Stimulated activated naive B cell treated with anti-CD40 and anti-IgM and Interleukin-4, amounts not matched to agents 10 μg/mL and 1 μg/mL and 100 μg/mL, for 72 hours (primary cell): Measurements from ENCODE around the gene CORO7.

ENCODE experiments used
- ATAC-seq, 2 donors: fragments of 150-1000 bp; cut with Tn5 transposase; replicated peaks; 2 replicates each; pipeline ENCODE4 v1.10.0; 2021; ENCODE audit warnings: moderate library complexity in 1 of 2
- DNase-seq: peaks from one replicate; pipeline ENCODE4 v3.0.0; 2021
- H3K27ac Mint-ChIP-seq: one replicate; pipeline ENCODE4 v1.8.0; 2022; ENCODE audit warnings: mild to moderate bottlenecking, mixed read lengths
- H3K27me3 Mint-ChIP-seq, 2 donors: one replicate each; pipeline ENCODE4 v1.8.0; 2022; ENCODE audit warnings: mixed read lengths in 2 of 2
- H3K36me3 Mint-ChIP-seq, 2 donors: one replicate each; pipeline ENCODE4 v1.8.0; 2022; ENCODE audit warnings: mixed read lengths in 2 of 2, mild to moderate bottlenecking in 1 of 2
- H3K4me1 Mint-ChIP-seq, 2 donors: one replicate each; pipeline ENCODE4 v1.8.0; 2022; ENCODE audit warnings: mixed read lengths in 2 of 2, mild to moderate bottlenecking in 1 of 2
- H3K4me3 Mint-ChIP-seq, 2 donors: one replicate each; pipeline ENCODE4 v1.8.0; 2022; ENCODE audit warnings: mild to moderate bottlenecking in 2 of 2, mixed read lengths in 2 of 2, moderate library complexity in 1 of 2
- H3K9me3 Mint-ChIP-seq, 2 donors: one replicate each; pipeline ENCODE4 v1.8.0; 2022; ENCODE audit warnings: mixed read lengths in 2 of 2, mild to moderate bottlenecking in 1 of 2

Gene CORO7

DNA sequence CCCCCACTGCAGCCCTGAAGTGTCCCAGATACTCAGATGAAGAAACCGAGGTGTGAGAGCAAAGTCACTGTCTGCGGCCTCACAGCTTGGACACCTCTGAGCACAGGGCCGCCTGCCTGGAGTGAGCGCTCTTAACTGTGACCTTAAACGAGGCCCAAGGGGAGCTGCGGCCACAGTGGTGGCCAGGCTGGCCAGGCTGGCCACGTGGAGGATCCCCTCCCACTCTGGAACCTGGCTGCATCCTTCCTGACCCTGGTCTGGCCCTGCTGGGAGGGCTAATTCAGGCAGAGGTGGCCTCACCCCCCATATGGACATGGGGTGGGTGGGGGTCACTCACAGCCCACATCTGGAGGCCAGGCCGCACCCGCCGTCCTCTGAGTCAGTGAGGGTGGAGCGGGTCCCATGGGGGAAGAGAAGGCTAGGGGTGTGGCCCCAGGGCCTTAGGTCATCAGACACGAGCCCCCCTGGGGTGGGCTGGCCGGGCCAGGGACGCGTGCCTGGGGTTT lies 38.2 kb downstream of the CORO7 start:
- Mint-ChIP-seq H3K27me3 (no peaks in the 10 kb centered on the region), H3K27ac (no peak overlapping the region), H3K9me3 (no peaks in the 10 kb centered on the region), H3K36me3 (peaks cover 26 to 31% of the 10 kb centered on the region in 2 donors), H3K4me1 (peaks cover 3 to 11% of the 10 kb centered on the region in 2 donors), H3K4me3 (no peak overlapping the region)
- ATAC-seq (no peak), DNase-seq (no peak)

DNA sequence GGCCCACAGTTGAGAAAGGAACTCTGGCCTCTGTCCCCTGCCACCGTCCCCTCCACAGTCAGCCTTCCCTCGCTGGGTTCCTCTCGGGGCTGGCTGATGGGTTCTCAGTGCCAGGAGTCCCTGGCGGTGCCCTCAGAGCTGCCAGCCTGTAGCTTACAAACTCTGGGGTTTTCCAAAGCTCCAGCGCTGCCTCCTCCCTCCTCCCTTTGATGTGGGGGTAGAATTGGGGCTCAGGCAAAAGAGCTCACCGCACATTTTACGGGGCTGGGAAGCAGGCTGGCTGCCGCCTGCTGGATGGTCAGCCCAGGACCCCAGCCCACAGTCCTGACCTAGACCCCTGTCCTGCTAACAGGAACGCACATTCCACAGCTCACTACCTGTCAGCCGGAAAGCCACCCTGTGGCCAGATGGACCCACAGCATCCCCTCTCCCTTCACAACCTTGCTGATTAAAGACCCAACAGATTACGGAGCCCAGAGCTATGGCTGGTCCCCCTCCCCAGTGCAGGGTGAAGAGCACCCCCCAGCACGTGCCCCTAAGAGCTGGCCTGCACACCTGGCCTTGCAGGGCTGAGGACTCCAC lies 38.7 kb downstream of the CORO7 start:
- Mint-ChIP-seq H3K4me1 (peaks cover 3 to 16% of the 10 kb centered on the region in 2 donors), H3K4me3 (no peak overlapping the region), H3K9me3 (no peaks in the 10 kb centered on the region), H3K36me3 (peaks cover 22 to 28% of the 10 kb centered on the region in 2 donors), H3K27me3 (no peaks in the 10 kb centered on the region), H3K27ac (no peak overlapping the region)
- no peak for DNase-seq
- ATAC-seq: no peak

DNA sequence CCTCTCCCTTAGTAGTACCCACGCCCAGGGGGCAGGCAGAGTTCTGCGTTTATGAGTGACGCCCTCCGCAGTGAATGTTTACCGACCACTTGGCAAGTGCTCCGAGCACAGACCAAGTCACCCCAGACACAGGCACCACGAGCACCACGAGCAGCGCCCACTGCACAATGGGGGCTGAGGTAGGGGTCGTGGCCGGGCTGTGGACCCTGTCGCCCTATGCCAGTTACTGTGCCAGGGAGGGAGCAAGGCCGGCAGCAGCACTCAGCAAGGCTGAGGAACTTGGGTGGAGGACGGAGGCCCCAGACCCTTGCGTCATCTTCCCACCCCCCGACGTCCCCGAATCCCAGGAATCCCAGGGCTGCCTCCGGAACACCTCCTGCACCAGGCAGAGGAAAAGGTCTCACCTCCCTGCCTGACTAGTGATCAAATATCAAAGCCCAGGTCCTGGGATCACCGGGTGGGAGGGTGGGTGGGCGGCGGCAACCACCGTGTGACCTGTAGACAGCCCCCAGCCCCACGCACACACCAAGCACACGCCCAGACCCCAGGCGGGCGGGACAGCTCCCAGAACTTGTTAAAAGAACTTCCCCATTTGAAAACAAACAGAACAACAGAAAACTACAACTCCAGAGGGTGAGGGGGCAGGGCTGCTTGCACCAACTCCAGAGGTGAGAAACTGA lies 39.4 kb downstream of the CORO7 start:
- Mint-ChIP-seq H3K4me1 (peaks cover 7 to 22% of the 10 kb centered on the region in 2 donors), H3K4me3 (no peak overlapping the region)
- no peak for DNase-seq

DNA sequence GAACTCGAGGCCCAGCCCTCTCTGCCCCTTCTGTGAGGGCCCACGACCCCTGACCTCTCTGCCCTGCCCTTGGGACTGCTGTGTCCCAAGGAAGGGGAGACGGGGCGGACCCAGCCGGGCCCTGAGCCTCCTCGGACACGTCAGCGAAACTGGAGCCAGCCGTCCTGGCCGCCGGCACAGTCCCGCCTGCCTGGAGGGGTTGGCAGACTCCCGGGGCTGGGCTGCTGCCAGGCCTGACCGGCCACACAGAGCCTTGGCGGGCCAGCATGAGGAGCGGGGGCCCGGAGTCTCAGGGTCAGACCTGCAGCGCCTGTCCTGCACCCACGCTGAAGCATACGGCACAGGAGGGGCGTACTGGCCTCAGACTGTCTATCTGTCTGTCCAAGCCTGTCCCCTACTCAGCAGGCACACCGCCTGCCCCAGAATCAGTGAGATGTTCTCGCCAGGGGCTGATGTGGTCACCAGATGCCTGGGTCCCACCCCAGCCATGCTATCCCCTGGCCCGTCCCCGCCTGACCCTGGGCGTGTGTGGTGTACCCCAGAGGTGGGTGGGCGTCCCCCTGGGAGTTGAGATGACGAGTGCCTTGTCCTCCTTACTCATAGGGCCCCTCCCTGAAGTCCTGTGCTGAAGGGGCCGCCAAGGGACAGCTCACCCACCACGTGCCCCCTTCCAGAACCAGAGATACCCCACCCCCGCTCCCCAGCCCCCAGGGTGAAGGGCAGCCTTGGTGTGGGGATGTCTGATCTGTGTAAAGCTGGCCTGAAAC lies 40.1 kb downstream of the CORO7 start:
- Mint-ChIP-seq H3K27ac (no peak overlapping the region), H3K4me3 (no peak overlapping the region), H3K36me3 (peaks cover 16 to 21% of the 10 kb centered on the region in 2 donors), H3K27me3 (no peaks in the 10 kb centered on the region), H3K4me1 (peaks cover 8 to 24% of the 10 kb centered on the region in 2 donors), H3K9me3 (no peaks in the 10 kb centered on the region)
- no peak for DNase-seq
- ATAC-seq: no peak

More for the DNA sequence above, 39.4 kb downstream of the CORO7 start:
- Mint-ChIP-seq H3K36me3 (peaks cover 19 to 24% of the 10 kb centered on the region in 2 donors), H3K9me3 (no peaks in the 10 kb centered on the region), H3K27ac (no peak overlapping the region), H3K27me3 (no peaks in the 10 kb centered on the region)
- ATAC-seq: no peak

DNA sequence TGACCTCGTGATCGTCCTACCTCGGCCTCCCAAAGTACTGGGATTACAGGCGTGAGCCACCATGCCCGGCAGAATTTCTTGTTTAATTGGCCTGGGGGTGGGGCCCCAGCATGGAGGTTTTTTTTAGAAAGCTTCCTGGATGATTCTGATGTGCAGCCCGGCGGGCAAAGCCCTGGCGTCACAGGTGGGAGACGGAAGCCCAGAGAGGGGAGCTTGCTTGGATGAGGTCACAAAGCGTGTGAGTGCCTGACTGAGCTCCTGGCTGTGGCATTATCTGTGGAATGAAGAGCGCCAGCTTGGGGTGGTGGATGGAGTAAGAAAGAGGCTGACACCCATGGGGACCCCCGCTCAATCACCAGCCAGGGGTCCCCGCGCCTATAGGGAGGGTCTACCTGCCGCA lies 40.7 kb downstream of the CORO7 start:
- DNase-seq: no peak

DNA sequence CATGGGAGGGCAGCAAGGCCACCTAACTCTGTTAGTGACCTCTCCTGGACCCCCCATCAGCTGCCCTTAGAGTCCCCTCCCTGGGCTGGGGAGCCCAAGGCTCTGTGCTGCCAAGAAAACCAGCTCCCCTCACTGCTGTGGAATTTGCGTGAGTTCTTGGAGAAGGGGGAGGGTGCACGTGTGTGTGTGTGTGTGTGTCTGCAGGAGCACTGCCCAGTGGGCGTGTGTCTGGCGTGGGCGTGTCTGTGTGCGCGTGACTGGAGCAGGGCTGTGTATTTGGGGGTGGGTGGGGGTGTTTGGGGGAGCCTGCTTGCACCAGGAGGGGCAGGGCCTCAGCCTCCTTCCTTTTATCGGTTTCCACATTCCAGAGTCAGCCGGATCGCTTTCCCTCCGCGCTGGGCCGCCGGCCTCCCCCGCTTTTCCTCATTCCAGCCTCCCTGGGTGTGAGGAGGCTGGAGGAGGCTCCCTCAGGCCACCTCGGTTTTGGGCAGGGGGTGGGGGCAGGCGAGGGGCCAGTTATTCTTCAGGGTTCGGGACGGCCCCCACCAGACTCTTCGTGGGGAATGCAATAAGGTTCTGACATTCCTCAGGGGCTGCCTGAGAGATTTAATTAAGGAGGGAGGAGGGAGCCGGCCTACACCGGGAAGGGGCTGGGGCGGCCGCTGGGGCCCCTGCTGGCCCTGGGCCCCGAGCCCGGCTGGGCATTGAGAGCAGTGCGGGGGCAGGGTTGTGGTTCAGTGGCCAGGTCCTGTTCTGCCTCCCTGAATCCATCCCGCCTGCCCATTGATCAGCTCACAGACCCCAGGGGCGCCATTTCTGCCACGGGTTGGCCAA lies 42.3 kb downstream of the CORO7 start:
- DNase-seq (no peak), ATAC-seq (no peak)
- H3K27ac Mint-ChIP-seq: no peak overlapping the region
- H3K9me3 Mint-ChIP-seq: no peaks in the 10 kb centered on the region
- H3K4me1 Mint-ChIP-seq: peaks cover 10 to 24% of the 10 kb centered on the region in 2 donors
- peaks cover 7 to 15% of the 10 kb centered on the region in 2 donors for H3K36me3 Mint-ChIP-seq
- H3K4me3 Mint-ChIP-seq: no peak overlapping the region
- no peaks in the 10 kb centered on the region for H3K27me3 Mint-ChIP-seq

More for the DNA sequence above, 40.7 kb downstream of the CORO7 start:
- Mint-ChIP-seq H3K36me3 (peaks cover 13 to 18% of the 10 kb centered on the region in 2 donors), H3K27ac (no peak overlapping the region), H3K27me3 (no peaks in the 10 kb centered on the region), H3K9me3 (no peaks in the 10 kb centered on the region), H3K4me3 (no peak overlapping the region), H3K4me1 (peaks cover 8 to 24% of the 10 kb centered on the region in 2 donors)
- no peak for ATAC-seq

DNA sequence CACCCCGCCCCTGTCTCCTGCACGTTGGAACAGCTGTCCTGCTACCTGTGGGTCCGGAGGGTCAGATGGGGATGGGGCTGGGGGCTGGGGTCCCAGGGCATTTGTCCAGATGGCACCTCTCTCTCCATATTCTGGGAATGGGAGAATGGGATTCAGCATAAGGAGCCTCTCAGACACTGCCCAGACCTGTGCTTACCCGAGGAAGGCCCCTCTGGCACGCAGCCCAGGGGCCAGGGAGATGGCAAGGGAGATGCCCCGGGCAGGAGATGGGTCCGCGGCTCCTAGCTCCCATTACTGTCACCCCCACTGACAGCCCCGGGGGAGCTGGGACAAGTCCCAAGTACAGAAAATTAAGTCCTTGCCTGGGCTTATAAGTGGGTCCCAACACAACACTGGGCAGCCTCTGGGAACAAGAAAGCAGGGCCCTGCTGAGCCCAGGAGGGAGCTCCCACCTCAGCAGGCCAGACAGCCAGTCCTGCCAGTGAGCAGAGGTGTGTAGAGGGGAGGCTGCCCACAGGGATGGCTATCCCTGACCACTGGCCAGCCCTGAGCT lies 43.0 kb downstream of the CORO7 start:
- H3K4me1 Mint-ChIP-seq: peaks cover 10 to 24% of the 10 kb centered on the region in 2 donors
- ATAC-seq: no peak
- no peak overlapping the region for H3K4me3 Mint-ChIP-seq
- H3K36me3 Mint-ChIP-seq: peaks cover 7 to 16% of the 10 kb centered on the region in 2 donors
- H3K27me3 Mint-ChIP-seq: no peaks in the 10 kb centered on the region
- DNase-seq: no peak
- no peak overlapping the region for H3K27ac Mint-ChIP-seq
- H3K9me3 Mint-ChIP-seq: no peaks in the 10 kb centered on the region

DNA sequence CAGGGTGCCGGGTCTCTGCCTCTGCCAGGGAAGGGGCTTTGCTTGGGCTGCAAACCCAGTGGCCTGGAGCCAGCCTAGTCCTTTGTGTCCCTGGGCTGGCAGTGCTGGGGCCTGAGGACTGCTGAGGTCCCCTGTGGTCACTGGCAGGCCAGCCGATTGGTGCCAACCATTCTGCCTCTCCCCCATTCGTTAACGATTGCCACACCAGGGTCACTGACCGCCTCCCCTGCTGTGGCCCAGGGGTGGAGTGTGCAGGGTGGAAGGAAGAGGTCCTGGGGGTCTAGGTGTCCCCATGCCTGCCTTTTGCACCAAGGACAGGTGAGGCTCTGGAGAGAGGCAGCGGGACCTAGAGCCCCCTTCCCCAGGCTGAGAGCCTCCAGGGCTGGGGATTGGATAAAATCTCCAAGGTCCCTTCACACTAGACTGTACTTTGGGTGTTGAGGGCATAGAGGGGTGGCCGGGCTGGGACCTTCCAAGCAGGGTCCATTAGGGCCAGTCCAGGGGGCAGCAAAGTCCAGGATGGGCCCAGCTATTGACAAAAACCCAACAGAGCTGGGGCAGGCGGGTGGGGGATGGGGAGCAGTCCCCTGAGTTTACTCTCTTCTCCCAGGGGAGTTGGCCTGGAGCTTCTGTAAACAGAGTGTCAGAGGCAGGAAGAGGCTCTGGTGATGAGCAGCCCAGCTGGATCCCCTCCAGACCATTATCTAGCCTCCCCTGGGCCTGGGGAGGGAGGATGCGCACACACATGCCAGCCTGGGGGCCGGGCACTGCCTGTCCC lies 43.6 kb downstream of the CORO7 start:
- Mint-ChIP-seq H3K27me3 (no peaks in the 10 kb centered on the region), H3K27ac (no peak overlapping the region), H3K9me3 (no peaks in the 10 kb centered on the region), H3K4me3 (peak overlapping the region in 1 of 2 donors; percentile 77), H3K36me3 (peaks cover 4 to 13% of the 10 kb centered on the region in 2 donors), H3K4me1 (peaks cover 10 to 24% of the 10 kb centered on the region in 2 donors)
- DNase-seq (no peak), ATAC-seq (peak in 1 of 2 donors; percentile 22)

DNA sequence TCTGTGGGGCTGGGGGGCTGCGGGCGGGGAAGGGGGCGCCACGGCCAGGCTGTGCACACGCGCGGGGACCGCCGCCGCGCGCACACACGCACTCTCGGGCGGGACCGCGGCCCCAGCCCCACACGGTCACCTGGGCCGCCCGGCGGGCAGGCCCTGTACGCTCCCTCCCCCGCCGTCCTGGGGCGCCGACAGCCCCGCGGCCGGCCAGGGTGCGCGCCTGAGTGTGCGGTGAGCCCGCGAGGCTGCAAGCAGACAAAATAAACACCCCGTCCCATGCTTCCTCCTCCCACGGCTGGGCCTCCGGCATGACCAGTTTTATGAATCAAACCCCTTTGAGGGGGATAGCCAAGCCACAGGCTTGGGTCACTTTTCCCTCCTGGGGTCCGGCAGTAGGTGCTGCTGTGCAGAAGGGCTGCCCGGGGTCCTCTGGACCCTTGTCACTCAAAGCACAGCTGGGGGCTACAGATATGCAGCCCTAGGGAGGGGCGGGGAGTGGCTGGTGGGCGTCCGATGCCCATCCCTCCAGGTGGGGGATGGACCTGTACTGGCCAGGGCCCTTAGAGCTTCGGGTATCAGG lies 44.3 kb downstream of the CORO7 start:
- Mint-ChIP-seq H3K27ac (no peak overlapping the region), H3K4me1 (peaks cover 14 to 24% of the 10 kb centered on the region in 2 donors), H3K9me3 (no peaks in the 10 kb centered on the region), H3K36me3 (peaks cover 10 to 18% of the 10 kb centered on the region in 2 donors), H3K27me3 (no peaks in the 10 kb centered on the region), H3K4me3 (peak overlapping the region; percentile 77 to 81)
- DNase-seq: no peak
- peak; percentile 71 to 78 for ATAC-seq

DNA sequence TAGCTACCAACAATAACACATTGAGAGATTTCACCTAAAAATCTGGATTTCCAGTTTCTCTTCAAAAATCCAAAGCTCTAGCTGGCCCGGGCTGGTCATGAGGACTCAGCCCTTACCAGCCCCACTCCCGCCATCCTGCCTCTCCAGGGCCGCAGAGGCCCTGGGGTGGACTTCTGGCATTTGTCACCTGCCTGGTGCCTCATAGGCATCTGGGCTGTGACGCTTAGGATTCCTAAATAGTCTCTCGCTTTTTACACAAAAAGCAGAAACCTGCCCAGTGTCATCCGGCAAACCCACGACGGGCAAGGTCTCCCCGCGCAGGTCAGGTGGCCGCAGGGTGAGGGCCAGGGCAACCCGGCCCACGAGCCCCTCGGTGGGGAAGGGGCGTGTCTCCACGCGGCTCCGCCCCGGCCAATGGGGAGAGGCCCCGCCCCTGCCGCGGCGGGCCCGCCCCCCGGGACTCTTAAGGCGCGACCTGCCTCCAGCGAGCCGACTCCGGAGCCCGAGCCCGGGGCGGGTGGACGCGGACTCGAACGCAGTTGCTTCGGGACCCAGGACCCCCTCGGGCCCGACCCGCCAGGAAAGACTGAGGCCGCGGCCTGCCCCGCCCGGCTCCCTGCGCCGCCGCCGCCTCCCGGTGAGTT lies 44.9 kb downstream of the CORO7 start, which contains the start of gene VASN:
TSS of gene VASN (plus strand) at position 492 of the 644 bp plus-strand sequence. CDS start 9,030 bp downstream, outside the sequence.
- peak within 1 kb of the TSS; percentile 77 to 81 for H3K4me3 Mint-ChIP-seq
- H3K36me3 Mint-ChIP-seq: peaks cover 10 to 15% of the 10 kb centered on the region in 2 donors
- no peaks in the 10 kb centered on the region for H3K9me3 Mint-ChIP-seq
- H3K27me3 Mint-ChIP-seq: no peaks in the 10 kb centered on the region
- H3K4me1 Mint-ChIP-seq: peaks cover 14 to 24% of the 10 kb centered on the region in 2 donors
- DNase-seq (peak; percentile 41), ATAC-seq (peak; percentile 89 to 90)
- no peak within 1 kb of the TSS for H3K27ac Mint-ChIP-seq

DNA sequence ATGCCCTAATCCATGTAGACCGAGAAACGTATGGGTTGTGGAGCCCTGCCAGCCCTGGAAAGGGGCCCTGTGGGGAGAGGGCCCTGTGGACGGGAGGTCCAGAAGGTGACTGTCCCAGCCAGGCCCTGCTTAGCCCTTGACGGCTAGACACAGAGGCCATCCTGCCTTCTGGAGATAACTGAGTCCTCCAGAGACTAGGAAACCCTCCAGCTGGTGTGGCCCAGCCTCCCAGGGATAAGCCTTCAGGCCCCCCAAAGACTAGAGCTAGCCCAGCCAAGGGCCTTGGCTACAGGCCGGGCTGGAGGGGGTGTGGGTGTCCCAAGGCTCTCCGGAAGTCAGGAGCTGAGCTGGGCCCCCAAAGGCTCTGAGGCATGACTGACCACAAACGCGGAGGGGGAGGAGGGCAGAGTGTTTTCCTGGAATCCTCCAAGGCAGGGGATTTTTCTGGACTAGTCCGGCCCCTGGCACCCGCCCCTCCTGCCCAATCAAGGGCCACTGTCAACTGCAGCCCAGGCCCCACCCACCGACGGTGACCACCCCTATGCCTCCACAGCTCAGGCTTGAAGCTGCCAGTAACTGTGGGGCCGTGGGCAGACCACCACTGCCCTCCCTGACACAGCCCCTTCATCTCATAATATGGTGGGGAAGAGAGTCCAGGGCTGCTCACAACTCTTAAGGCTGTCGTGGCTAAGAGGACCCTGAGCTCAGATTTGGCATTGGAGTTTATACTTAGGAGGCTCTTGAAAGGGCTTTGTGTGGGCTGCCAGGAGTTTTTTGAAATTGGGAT lies 45.6 kb downstream of the CORO7 start:
- no peak overlapping the region for H3K27ac Mint-ChIP-seq
- H3K4me3 Mint-ChIP-seq: no peak overlapping the region
- ATAC-seq: no peak
- H3K4me1 Mint-ChIP-seq: peaks cover 15 to 26% of the 10 kb centered on the region in 2 donors
- no peak for DNase-seq
- no peaks in the 10 kb centered on the region for H3K27me3 Mint-ChIP-seq
- H3K9me3 Mint-ChIP-seq: no peaks in the 10 kb centered on the region
- peaks cover 10 to 14% of the 10 kb centered on the region in 2 donors for H3K36me3 Mint-ChIP-seq

DNA sequence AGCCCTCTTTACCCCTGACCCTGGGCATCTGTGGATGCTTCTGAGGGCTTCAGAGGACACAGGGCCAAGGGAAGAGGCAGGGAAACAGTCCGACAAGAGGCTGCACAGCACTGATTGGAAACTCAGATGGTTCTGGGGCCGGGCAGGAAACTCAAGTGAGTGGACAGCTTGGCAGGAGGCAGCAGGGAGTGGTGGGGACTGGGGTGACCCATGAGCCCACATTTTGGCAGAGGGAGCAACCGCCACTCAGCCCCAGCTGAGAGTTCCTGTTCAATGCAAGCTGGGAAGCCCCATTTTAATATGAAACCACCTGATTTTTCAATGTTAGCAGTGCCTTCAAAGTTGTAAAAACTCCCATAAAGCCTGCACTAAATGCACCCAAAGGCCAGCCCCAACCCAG lies 46.2 kb downstream of the CORO7 start:
- DNase-seq (no peak), ATAC-seq (no peak)
- Mint-ChIP-seq H3K27ac (no peak overlapping the region), H3K36me3 (peaks cover 10 to 13% of the 10 kb centered on the region in 2 donors), H3K27me3 (no peaks in the 10 kb centered on the region), H3K9me3 (no peaks in the 10 kb centered on the region), H3K4me3 (no peak overlapping the region), H3K4me1 (peaks cover 21 to 32% of the 10 kb centered on the region in 2 donors)
